Sigmoid colon (tissue), 7 donors: Measurements from ENCODE around the gene ZNF579. TPM values are rescaled to one million over a fixed set of nuclear protein-coding genes. Genes with fewer than 3 reads are reported as not detected.

Experiments used
- DNase-seq: peaks from one replicate; pipeline ENCODE4 v3.0.0-alpha.2; 2019
- H3K27ac ChIP-seq, 4 donors: fragments of 200-600 bp; sonication (generic); one replicate each; pipeline ENCODE4 v1.5.1; 2016 to 2019; ENCODE audit warnings: mild to moderate bottlenecking in 1 of 4
- H3K27me3 ChIP-seq, 3 donors: fragments of 200-600 bp; sonication (generic); one replicate each; pipeline ENCODE4 v1.5.1; 2019; ENCODE audit warnings: mild to moderate bottlenecking in 1 of 3
- H3K36me3 ChIP-seq, 4 donors: fragments of 200-600 bp; sonication (generic); one replicate each; pipeline ENCODE4 v1.5.1; 2016 to 2019
- H3K4me1 ChIP-seq, 4 donors: fragments of 200-600 bp; sonication (generic); one replicate each; pipeline ENCODE4 v1.5.1; 2017 to 2019
- H3K4me3 ChIP-seq, 4 donors: fragments of 200-600 bp; sonication (generic); one replicate each; pipeline ENCODE4 v1.5.1; 2017 to 2019; ENCODE audit warnings: mild to moderate bottlenecking in 2 of 4, moderate library complexity in 1 of 4
- H3K9me3 ChIP-seq, 4 donors: fragments of 200-600 bp in 3 of 4; sonication (generic) in 3 of 4; one replicate each; pipeline versions ENCODE4 v1.5.1 to v1.6.1; 2013 to 2019
- CTCF ChIP-seq, 4 experiments: fragments of 450-650 bp in 3 of 4; fragments of 200-600 bp in 1 of 4; IDR thresholded peaks; one replicate each; pipeline ENCODE4 v1.5.1; 2016 to 2019; ENCODE audit warnings: antibody characterized with exemption in 4 of 4, mild to moderate bottlenecking in 3 of 4, moderate library complexity in 2 of 4
- EP300 ChIP-seq, 4 donors: sonication (generic); formaldehyde crosslinking; IDR thresholded peaks; one replicate each; pipeline ENCODE4 v1.6.1; 2017; ENCODE audit warnings: antibody characterized with exemption in 4 of 4
- POLR2A ChIP-seq, 2 donors: fragments of 450-650 bp; IDR thresholded peaks; one replicate each; pipeline ENCODE4 v1.6.1; 2016; ENCODE audit warnings: antibody characterized with exemption in 2 of 2, mild to moderate bottlenecking in 2 of 2, moderate library complexity in 2 of 2
- POLR2AphosphoS5 ChIP-seq, 4 donors: sonication (generic); formaldehyde crosslinking; IDR thresholded peaks; one replicate each; pipeline ENCODE4 v1.6.1; 2017; ENCODE audit warnings: antibody characterized with exemption in 4 of 4
- WGBS, 2 donors: extraction: QIAGEN DNeasy Blood & Tissue Kit; methylation state at CpG; one replicate each; pipeline ENCODE4 v1.1.7; 2013; 5-methylcytosine and 5-hydroxymethylcytosine counted together
- intact Hi-C: fragments of 100-400 bp; cut with DNase I; formaldehyde crosslinking; loops from one replicate; pipeline ENCODE4 v1.15.1; 2023
- polyA plus RNA-seq, 3 donors: library from polyadenylated mRNA; stranded (reverse); fragments of 200-250 nt; gene quantifications; one replicate each; pipeline ENCODE4 v1.2.3, GENCODE V29; 2013
- total RNA-seq, 4 donors: library from RNA; depleted of rRNA; stranded (reverse); fragments of >200 nt; gene quantifications; one replicate each; pipeline ENCODE4 v1.1.0, GENCODE V29; 2016
- donor health status: healthy with polysubstance abuse.
- donor health status: Bipolar disorder and iron deficiency.
- donor health status: healthy.

The ZNF579 gene
- total and polyA plus RNA-seq, 7 donors = 0.69 to 4.0 (median 2.0) TPM

- Histone ChIP-seq H3K9me3 (peaks cover 0 to 4% (median 0%) of the 10 kb centered on the region in 4 donors), H3K27me3 (peaks cover 0 to 30% (median 11%) of the 10 kb centered on the region in 3 donors), H3K4me1 (no peaks in the 10 kb centered on the region), H3K4me3 (no peak overlapping the region), H3K36me3 (no peaks in the 10 kb centered on the region), H3K27ac (no peak overlapping the region)
- intact Hi-C loops = no loop called here
- no peak for TF ChIP-seq POLR2AphosphoS5 (IDR thresholded peaks at IDR 0.05)
- no peak for TF ChIP-seq EP300 (IDR thresholded peaks at IDR 0.05)
- TF ChIP-seq POLR2A (IDR thresholded peaks at IDR 0.05) = no peak
- TF ChIP-seq CTCF (IDR thresholded peaks at IDR 0.05) = no peak
- DNase-seq = no peak
- 48 to 51% methylated on average over 9 of the region's 9 CpGs for WGBS, 2 donors
Measured at GRCh38 chr19:55566823-55567222, 13.8 kb downstream of the ZNF579 start.

- H3K4me1 ChIP-seq = no peaks in the 10 kb centered on the region
- WGBS, 2 donors = 15 to 47% methylated on average over 12 of the region's 12 CpGs
- peaks cover 0 to 38% (median 11%) of the 10 kb centered on the region in 3 donors for H3K27me3 ChIP-seq
- peaks cover 0 to 4% (median 0%) of the 10 kb centered on the region in 4 donors for H3K9me3 ChIP-seq
- H3K36me3 ChIP-seq = no peaks in the 10 kb centered on the region
- DNase-seq = no peak
- no peak overlapping the region for H3K27ac ChIP-seq
- no peak overlapping the region for H3K4me3 ChIP-seq
- intact Hi-C loops = no loop called here
- TF ChIP-seq POLR2A (IDR thresholded peaks at IDR 0.05) (no peak), CTCF (IDR thresholded peaks at IDR 0.05) (no peak), POLR2AphosphoS5 (IDR thresholded peaks at IDR 0.05) (no peak), EP300 (IDR thresholded peaks at IDR 0.05) (no peak)
Measured at GRCh38 chr19:55563261-55563690, 17.4 kb downstream of the ZNF579 start.

DNA sequence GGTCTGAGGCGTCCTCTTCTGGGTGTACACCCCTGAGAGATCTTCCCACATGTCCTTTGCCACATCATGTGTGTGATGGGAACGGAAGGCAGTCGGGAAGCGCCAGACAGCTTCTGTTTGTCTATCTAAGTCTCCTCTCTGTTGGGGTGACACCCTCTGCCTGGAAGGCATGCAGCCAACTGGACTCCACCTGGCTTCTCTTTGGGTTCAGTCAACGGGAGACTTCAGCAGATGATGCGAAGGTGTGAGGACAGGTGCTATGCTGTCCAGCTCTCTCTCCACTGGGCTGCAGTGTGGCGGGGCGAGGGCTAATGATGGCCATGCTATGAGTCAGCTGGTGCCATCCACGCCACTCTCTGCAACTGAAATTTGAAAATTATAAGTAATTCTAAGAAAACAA is 21.0 kb downstream of the ZNF579 start:
- H3K27me3 ChIP-seq = peaks cover 0 to 21% (median 8%) of the 10 kb centered on the region in 3 donors
- no peaks in the 10 kb centered on the region for H3K4me1 ChIP-seq
- 66 to 87% methylated on average over 9 of the region's 9 CpGs for WGBS, 2 donors
- H3K27ac ChIP-seq = no peak overlapping the region
- no peaks in the 10 kb centered on the region for H3K36me3 ChIP-seq
- H3K9me3 ChIP-seq = peaks cover 0 to 4% (median 0%) of the 10 kb centered on the region in 4 donors
- TF ChIP-seq POLR2A (IDR thresholded peaks at IDR 0.05) (no peak), POLR2AphosphoS5 (IDR thresholded peaks at IDR 0.05) (no peak), CTCF (IDR thresholded peaks at IDR 0.05) (no peak), EP300 (IDR thresholded peaks at IDR 0.05) (no peak)
- no peak overlapping the region for H3K4me3 ChIP-seq
- intact Hi-C loops = no loop called here
- DNase-seq = no peak

- WGBS, 2 donors = 33 to 74% methylated on average over 8 of the region's 8 CpGs
- H3K4me3 ChIP-seq = no peak overlapping the region
- no peaks in the 10 kb centered on the region for H3K36me3 ChIP-seq
- H3K4me1 ChIP-seq = no peaks in the 10 kb centered on the region
- H3K9me3 ChIP-seq = no peaks in the 10 kb centered on the region
- H3K27me3 ChIP-seq = peaks cover 5 to 29% (median 20%) of the 10 kb centered on the region in 3 donors
- DNase-seq = no peak
- intact Hi-C loops = no loop called here
- no peak overlapping the region for H3K27ac ChIP-seq
- TF ChIP-seq POLR2AphosphoS5 (IDR thresholded peaks at IDR 0.05) (no peak), POLR2A (IDR thresholded peaks at IDR 0.05) (no peak), EP300 (IDR thresholded peaks at IDR 0.05) (no peak), CTCF (IDR thresholded peaks at IDR 0.05) (no peak)
Measured at GRCh38 chr19:55554741-55555152, 25.9 kb downstream of the ZNF579 start.

- TF ChIP-seq POLR2A (IDR thresholded peaks at IDR 0.05) = no peak
- no peak for TF ChIP-seq POLR2AphosphoS5 (IDR thresholded peaks at IDR 0.05)
- peaks cover 5 to 33% (median 22%) of the 10 kb centered on the region in 3 donors for H3K27me3 ChIP-seq
- H3K4me3 ChIP-seq = no peak overlapping the region
- no peak overlapping the region for H3K27ac ChIP-seq
- DNase-seq = no peak
- intact Hi-C loops = no loop called here
- no peaks in the 10 kb centered on the region for H3K4me1 ChIP-seq
- H3K9me3 ChIP-seq = no peaks in the 10 kb centered on the region
- WGBS, 2 donors = 89 to 91% methylated on average over 9 of the region's 9 CpGs
- no peaks in the 10 kb centered on the region for H3K36me3 ChIP-seq
Measured at GRCh38 chr19:55554302-55554701, 26.3 kb downstream of the ZNF579 start.
